ENCODE data around the gene PSMD5. TPM values are rescaled to one million over a fixed set of nuclear protein-coding genes. Genes with fewer than 3 reads are reported as not detected.

PSMD5 gene
- total and polyA plus RNA-seq, 2 of the 4 experiments (the other 2 are of a cell fraction) = 25.6 to 26.1 TPM

- dilution Hi-C loops (cut with HindIII; ENCODE audit: low sequenced_read_pairs, unreplicated experiment) = no loop called here
These were observed 30.2 kb upstream of the PSMD5 start for GRCh38 chr9:120872791-120873502.

More at GRCh38 chr9:120872791-120873502, 30.2 kb upstream of the PSMD5 start:
- H4K20me1 ChIP-seq (ENCODE audit: insufficient read depth, low read length) = no peaks in the 10 kb centered on the region
- H3K18ac ChIP-seq (ENCODE audit: low read depth, low read length) = no peak overlapping the region
- BruUV-seq (replicated peaks) = no TSS peak
- ChIA-PET POLR2A (ENCODE audit: unreplicated experiment) (no interaction called here), CTCF (interaction anchor here (0.6 kb wide), 1 partner anchor 463 kb away, joined by 3 read pairs; no protein-coding TSS in a partner anchor)
- no peak overlapping the region for H3K4ac ChIP-seq (ENCODE audit: low read depth, low read length)
- H3K14ac ChIP-seq (replicated peaks; ENCODE audit: low read depth, low read length) = no peak overlapping the region
- intact Hi-C loops (cut with micrococcal nuclease) = no loop called here
- H3K9me1 ChIP-seq (ENCODE audit: insufficient read depth, low read length) = peaks cover 28% of the 10 kb centered on the region
- peaks cover 19 to 57% of the 10 kb centered on the region in 2 experiments for H3K79me1 ChIP-seq (ENCODE audit: low read depth in 1 of 2, low read length in 2 of 2)
- H3K4me2 ChIP-seq (ENCODE audit: low read depth, low read length) = no peak overlapping the region
- no peak overlapping the region for H2AFZ ChIP-seq (replicated peaks; ENCODE audit: low read length, poor library complexity)
- H2BK20ac ChIP-seq (ENCODE audit: low read depth, low read length) = no peak overlapping the region
- H4K91ac ChIP-seq (ENCODE audit: insufficient read depth, low read depth, low read length) = no peak overlapping the region
- H3K4me1 ChIP-seq (ENCODE audit: control insufficient read depth, insufficient read depth, low read length) = peaks cover 21% of the 10 kb centered on the region
- H4K8ac ChIP-seq (ENCODE audit: low read depth in 2 of 2, low read length in 2 of 2) = no peak overlapping the region
- 100% methylated on average over 1 of the region's 3 CpGs; no CpG with 5 or more reads in 1 of the 2 experiments for WGBS, 2 experiments (ENCODE audit: extremely low coverage in 2 of 2, insufficient read length in 1 of 2)
- H3K4me3 ChIP-seq (ENCODE audit: insufficient read depth, low read depth, low read length) = no peak overlapping the region
- no peak overlapping the region for H3K56ac ChIP-seq (ENCODE audit: extremely low read depth, insufficient read depth, low read length)
- no peak overlapping the region for H2AK9ac ChIP-seq (replicated peaks; ENCODE audit: low read depth, low read length, poor library complexity)
- H2BK5ac ChIP-seq (ENCODE audit: low read depth, low read length, poor library complexity, severe bottlenecking) = no peak overlapping the region
- TF ChIP-seq MAZ (IDR thresholded peaks at IDR 0.05; ENCODE audit: borderline replicate concordance, low read depth, low read length) (no peak), MAFK (IDR thresholded peaks at IDR 0.05; ENCODE audit: low read depth, low read length) (peak; percentile 43; the same call in 1 of the 2 replicates)
- no peak overlapping the region for H2BK120ac ChIP-seq (ENCODE audit: low read depth, low read length)
- H3K27ac ChIP-seq (ENCODE audit: insufficient read depth, low read length) = no peak overlapping the region
- H3K9ac ChIP-seq (ENCODE audit: low read depth, low read length) = no peak overlapping the region
- in situ Hi-C loops (cut with MboI; ENCODE audit: low sequenced_read_pairs) = loop anchor here (5.0 kb wide), 1 partner anchor 64 kb away; no protein-coding TSS in a partner anchor
- no peak for DNase-seq
- no peak overlapping the region for H4K5ac ChIP-seq (ENCODE audit: low read depth, low read length)
- H3K36me3 ChIP-seq (ENCODE audit: control insufficient read depth, insufficient read depth, low read length) = peaks cover 16% of the 10 kb centered on the region
- H3K9me3 ChIP-seq (ENCODE audit: control insufficient read depth, insufficient read depth, low read length) = no peaks in the 10 kb centered on the region
- no peak for ATAC-seq (ENCODE audit: low read depth)
- H3K27me3 ChIP-seq (ENCODE audit: control insufficient read depth, insufficient read depth, low read length) = no peaks in the 10 kb centered on the region
- H2AK5ac ChIP-seq (ENCODE audit: low read depth, low read length) = no peak overlapping the region
- H2BK15ac ChIP-seq (ENCODE audit: low read depth, low read length) = no peak overlapping the region
- no peak overlapping the region for H3K23ac ChIP-seq (ENCODE audit: low read depth, low read length)

All from IMR-90 (cell line).